Measurements from ENCODE around the gene UGT1A1.

- no peak for TF ChIP-seq CTCF (IDR thresholded peaks at IDR 0.05)
- no peak for TF ChIP-seq POLR2A (IDR thresholded peaks at IDR 0.05)
- TF ChIP-seq EP300 (IDR thresholded peaks at IDR 0.05), result no peak
Observed at GRCh38 chr2:233820774-233821105, 60.7 kb downstream of the UGT1A1 start.

All from gastroesophageal sphincter (tissue), 3 donors.